ENCODE results near the gene BTNL2.
"Not testable (repeated sequence)": the region's sequence is repeated elsewhere in the genome, so short reads cannot be mapped to it uniquely, and the experiment has no call there.

- not testable (repeated sequence) for TF ChIP-seq CTCF, POLR2A (IDR thresholded peaks at IDR 0.05)
Observed at GRCh38 chr6:32433950-32434349, 27.0 kb upstream of the BTNL2 start.
